Measurements from ENCODE around the gene SMYD1. TPM values are rescaled to one million over a fixed set of nuclear protein-coding genes. Genes with fewer than 3 reads are reported as not detected.

Gene SMYD1
- total and polyA plus RNA-seq, 2 donors (not counting 3 experiments of a cell fraction or from before 2014, with no cell fraction given), result not detected

DNA sequence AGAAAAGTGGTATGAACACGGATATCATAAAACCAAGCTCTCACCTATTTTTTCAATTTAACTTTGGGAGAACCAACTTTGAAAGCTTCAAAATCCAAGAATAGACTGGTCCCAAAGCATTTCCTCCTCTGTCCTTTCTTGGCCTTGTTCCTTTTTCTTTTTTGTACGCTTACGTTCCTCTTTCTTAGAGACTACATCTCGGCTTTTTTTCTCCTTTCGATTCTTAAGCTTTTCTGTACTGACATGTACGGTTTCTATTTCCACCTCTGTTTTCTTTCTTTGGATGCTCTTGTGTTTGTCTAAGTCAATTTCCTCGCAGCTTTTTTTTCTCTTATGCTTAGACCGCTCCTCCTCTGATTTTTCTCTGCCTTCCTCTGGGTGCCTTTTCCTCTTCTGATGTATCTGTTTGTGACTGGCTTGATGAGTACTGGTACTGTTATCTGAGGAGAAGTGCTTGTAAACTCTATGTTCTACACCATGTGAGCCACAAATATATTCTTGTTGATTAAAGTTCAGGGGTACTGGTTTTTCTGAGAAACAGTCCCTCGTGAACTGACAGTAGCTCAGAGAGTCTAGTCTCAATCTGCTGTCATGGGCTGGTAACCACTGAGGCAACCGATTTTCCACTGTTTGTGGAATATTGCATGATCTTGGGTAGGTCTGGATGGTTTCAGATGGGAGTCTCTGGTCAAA is 39.8 kb upstream of the SMYD1 start:
- Histone ChIP-seq H4K20me1 (replicated peaks; ENCODE audit: control insufficient read depth, extremely low read depth, insufficient read depth, low read length) (no peaks in the 10 kb centered on the region), H3K9me3 (replicated peaks; ENCODE audit: control insufficient read depth, insufficient read depth, low read length) (no peaks in the 10 kb centered on the region), H3K36me3 (ENCODE audit: control insufficient read depth in 2 of 2, extremely low read depth in 1 of 2, insufficient read depth in 2 of 2, low read length in 2 of 2) (peaks cover 4 to 5% of the 10 kb centered on the region in 2 experiments), H3K27me3 (ENCODE audit: control insufficient read depth in 2 of 2, insufficient read depth in 2 of 2, low read length in 2 of 2) (no peaks in the 10 kb centered on the region), H2AFZ (ENCODE audit: low read depth, low read length) (no peak overlapping the region), H3K4me3 (replicated peaks in 1 of 3; ENCODE audit: insufficient read depth in 1 of 3, low read depth in 1 of 3, low read length in 3 of 3) (no peak overlapping the region), H3K79me2 (ENCODE audit: control insufficient read depth, insufficient read depth, low read length) (no peaks in the 10 kb centered on the region), H3K9ac (replicated peaks; ENCODE audit: extremely low read depth, insufficient read depth, low read length) (no peak overlapping the region), H3K4me1 (ENCODE audit: control insufficient read depth, extremely low read depth, insufficient read depth, low read length) (no peaks in the 10 kb centered on the region), H3K4me2 (ENCODE audit: insufficient read depth, low read length) (no peak overlapping the region), H3K9me1 (replicated peaks; ENCODE audit: control insufficient read depth, extremely low read depth, insufficient read depth, low read length) (no peaks in the 10 kb centered on the region), H3K27ac (ENCODE audit: insufficient read depth, low read depth, low read length) (no peak overlapping the region)
- TSS peak; percentile 26 for BruUV-seq (replicated peaks)
- FAIRE-seq (no peak), DNase-seq (ENCODE audit: low read depth, low spot score) (no peak)
- POLR2A ChIA-PET, result no interaction called here
- CTCF ChIA-PET, result no interaction called here
- dilution Hi-C loops (cut with MboI; ENCODE audit: extremely low pct_ligation_motif_present, low sequenced_read_pairs), result no loop called here
- intact Hi-C loops (cut with micrococcal nuclease), result no loop called here
- no peak for TF ChIP-seq EZH2 (IDR thresholded peaks at IDR 0.05; ENCODE audit: borderline replicate concordance, low read depth, low read length, severe bottlenecking)
- TF ChIP-seq POLR2AphosphoS5 (IDR thresholded peaks at IDR 0.05; ENCODE audit: insufficient read depth, low read depth, low read length), result no peak
- no peak for TF ChIP-seq MYC (IDR thresholded peaks at IDR 0.05; ENCODE audit: low read depth, low read length)
- TF ChIP-seq POLR2A (IDR thresholded peaks at IDR 0.05; ENCODE audit: low read depth, low read length), result no peak
- TF ChIP-seq, protein P1, sequence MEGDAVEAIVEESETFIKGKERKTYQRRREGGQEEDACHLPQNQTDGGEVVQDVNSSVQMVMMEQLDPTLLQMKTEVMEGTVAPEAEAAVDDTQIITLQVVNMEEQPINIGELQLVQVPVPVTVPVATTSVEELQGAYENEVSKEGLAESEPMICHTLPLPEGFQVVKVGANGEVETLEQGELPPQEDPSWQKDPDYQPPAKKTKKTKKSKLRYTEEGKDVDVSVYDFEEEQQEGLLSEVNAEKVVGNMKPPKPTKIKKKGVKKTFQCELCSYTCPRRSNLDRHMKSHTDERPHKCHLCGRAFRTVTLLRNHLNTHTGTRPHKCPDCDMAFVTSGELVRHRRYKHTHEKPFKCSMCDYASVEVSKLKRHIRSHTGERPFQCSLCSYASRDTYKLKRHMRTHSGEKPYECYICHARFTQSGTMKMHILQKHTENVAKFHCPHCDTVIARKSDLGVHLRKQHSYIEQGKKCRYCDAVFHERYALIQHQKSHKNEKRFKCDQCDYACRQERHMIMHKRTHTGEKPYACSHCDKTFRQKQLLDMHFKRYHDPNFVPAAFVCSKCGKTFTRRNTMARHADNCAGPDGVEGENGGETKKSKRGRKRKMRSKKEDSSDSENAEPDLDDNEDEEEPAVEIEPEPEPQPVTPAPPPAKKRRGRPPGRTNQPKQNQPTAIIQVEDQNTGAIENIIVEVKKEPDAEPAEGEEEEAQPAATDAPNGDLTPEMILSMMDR (IDR thresholded peaks at IDR 0.05; ENCODE audit: extremely low read depth in 1 of 2, insufficient read depth in 1 of 2, low read depth in 1 of 2, low read length in 2 of 2), result no peak
- TF ChIP-seq FOS (IDR thresholded peaks at IDR 0.05; ENCODE audit: borderline replicate concordance, insufficient read depth, low read length), result no peak
- TF ChIP-seq, protein P2, sequence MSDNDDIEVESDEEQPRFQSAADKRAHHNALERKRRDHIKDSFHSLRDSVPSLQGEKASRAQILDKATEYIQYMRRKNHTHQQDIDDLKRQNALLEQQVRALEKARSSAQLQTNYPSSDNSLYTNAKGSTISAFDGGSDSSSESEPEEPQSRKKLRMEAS (IDR thresholded peaks at IDR 0.05; ENCODE audit: insufficient read depth, insufficient read length), result no peak
- TF ChIP-seq JUN (IDR thresholded peaks at IDR 0.05; ENCODE audit: borderline replicate concordance, insufficient read depth, insufficient read length, low read depth), result no peak
- no peak for TF ChIP-seq GATA2 (IDR thresholded peaks at IDR 0.05; ENCODE audit: insufficient read depth, insufficient read length, low read depth, low read length)
